ENCODE data around the gene ALX4.
A peak's percentile ranks its signal among the peaks of the same experiment; 100 is the strongest.

The ALX4 gene

GRCh38 chr11:44290208-44290607, 19.7 kb downstream of the ALX4 start:
- DNase-seq: no peak

- DNase-seq: no peak
Measured at GRCh38 chr11:44288133-44288526, 21.8 kb downstream of the ALX4 start.

- DNase-seq: no peak
Measured at GRCh38 chr11:44286911-44287310, 23.0 kb downstream of the ALX4 start.

GRCh38 chr11:44286268-44286880, 23.6 kb downstream of the ALX4 start:
- DNase-seq: peak; percentile 24

GRCh38 chr11:44285756-44286155, 24.2 kb downstream of the ALX4 start:
- DNase-seq: no peak

GRCh38 chr11:44282620-44283019, 27.3 kb downstream of the ALX4 start:
- peak; percentile 20 for DNase-seq

- DNase-seq: no peak
Measured at GRCh38 chr11:44281151-44281550, 28.8 kb downstream of the ALX4 start.

- DNase-seq: no peak
Measured at GRCh38 chr11:44280257-44280656, 29.7 kb downstream of the ALX4 start.

GRCh38 chr11:44279483-44279882, 30.5 kb downstream of the ALX4 start:
- DNase-seq: no peak

- no peak for DNase-seq
Measured at GRCh38 chr11:44277196-44278090, 32.5 kb downstream of the ALX4 start.

- no peak for DNase-seq
Measured at GRCh38 chr11:44275961-44276550, 33.9 kb downstream of the ALX4 start.

- no peak for DNase-seq
Measured at GRCh38 chr11:44275241-44275640, 34.7 kb downstream of the ALX4 start.

GRCh38 chr11:44274404-44274803, 35.5 kb downstream of the ALX4 start:
- DNase-seq: no peak

- no peak for DNase-seq
Measured at GRCh38 chr11:44271286-44271685, 38.7 kb downstream of the ALX4 start.

GRCh38 chr11:44270403-44271273, 39.3 kb downstream of the ALX4 start:
- no peak for DNase-seq

- DNase-seq: no peak
Measured at GRCh38 chr11:44269369-44270351, 40.3 kb downstream of the ALX4 start.

GRCh38 chr11:44268614-44269080, 41.3 kb downstream of the ALX4 start:
- no peak for DNase-seq

GRCh38 chr11:44267750-44268613, 42.0 kb downstream of the ALX4 start:
- DNase-seq: no peak

- DNase-seq: no peak
Measured at GRCh38 chr11:44267006-44267749, 42.8 kb downstream of the ALX4 start.
